ENCODE data around the gene ERI3. TPM values are rescaled to one million over a fixed set of nuclear protein-coding genes. Genes with fewer than 3 reads are reported as not detected.

Gene ERI3
- total RNA-seq, 1 experiment from 2014 or later, result 141 TPM

DNA sequence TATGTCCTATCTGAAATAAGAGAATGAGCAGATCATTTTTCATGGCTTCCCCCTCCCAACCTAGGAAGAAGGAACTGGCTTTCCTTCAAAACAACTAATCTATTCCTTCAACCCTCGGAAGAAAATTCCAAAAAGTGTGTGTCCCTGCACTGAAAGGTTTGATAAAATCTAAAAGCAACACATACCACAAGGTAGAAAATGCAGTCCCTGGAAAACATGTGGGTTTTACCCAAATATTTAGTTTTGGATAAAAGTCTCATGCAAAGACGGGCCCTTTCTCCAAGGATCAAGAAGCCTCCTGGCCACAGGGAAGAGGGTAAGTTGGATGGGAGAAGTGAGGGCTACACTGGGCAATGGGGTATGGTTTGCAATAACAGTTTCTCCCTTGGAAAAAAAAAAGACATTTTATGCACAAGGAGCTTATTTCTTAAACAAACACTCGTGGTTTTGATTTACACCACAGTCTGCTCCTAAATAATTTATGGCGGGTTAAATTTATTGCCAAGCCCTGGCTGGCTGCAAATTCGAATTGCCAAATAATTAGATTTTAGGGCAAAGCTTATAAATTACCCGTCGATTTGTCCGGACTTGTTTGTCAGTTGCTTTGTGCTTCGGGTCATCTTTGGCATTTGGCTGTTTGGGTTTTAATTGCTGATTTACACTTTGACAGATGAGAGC, 28.9 kb downstream of the ERI3 start:
- in situ Hi-C loops (cut with HindIII; ENCODE audit: low pct_unique_long_range_greater_than_20kb, low sequenced_read_pairs), result no loop called here
- peak; percentile 8 for DNase-seq (ENCODE audit: low read depth)

DNA sequence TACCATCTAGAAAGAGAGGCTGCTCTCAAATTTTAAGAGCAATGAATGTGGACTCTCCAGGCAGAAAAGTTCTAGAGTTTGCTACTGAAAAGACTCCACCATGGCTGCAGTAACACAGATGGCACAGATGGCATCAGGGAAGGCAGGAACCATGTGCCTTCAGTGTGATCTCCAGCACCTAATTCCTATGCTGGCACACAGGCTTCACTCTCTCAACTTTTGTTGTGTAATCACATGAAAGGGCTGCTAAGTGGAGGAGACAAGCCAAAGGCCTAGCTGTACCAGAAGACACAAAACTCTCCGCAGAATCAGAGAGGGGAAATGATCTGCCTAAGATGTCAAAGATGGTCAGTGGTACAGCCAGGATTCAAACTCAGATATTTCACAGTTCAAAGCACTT, 31.1 kb downstream of the ERI3 start:
- DNase-seq (ENCODE audit: low read depth), result no peak
- in situ Hi-C loops (cut with HindIII; ENCODE audit: low pct_unique_long_range_greater_than_20kb, low sequenced_read_pairs), result no loop called here

GRCh38 chr1:44322367-44322766, 32.7 kb downstream of the ERI3 start:
- no peak for DNase-seq (ENCODE audit: low read depth)
- in situ Hi-C loops (cut with HindIII; ENCODE audit: low pct_unique_long_range_greater_than_20kb, low sequenced_read_pairs), result no loop called here

GRCh38 chr1:44321466-44321865, 33.6 kb downstream of the ERI3 start:
- DNase-seq (ENCODE audit: low read depth), result no peak
- in situ Hi-C loops (cut with HindIII; ENCODE audit: low pct_unique_long_range_greater_than_20kb, low sequenced_read_pairs), result no loop called here

DNA sequence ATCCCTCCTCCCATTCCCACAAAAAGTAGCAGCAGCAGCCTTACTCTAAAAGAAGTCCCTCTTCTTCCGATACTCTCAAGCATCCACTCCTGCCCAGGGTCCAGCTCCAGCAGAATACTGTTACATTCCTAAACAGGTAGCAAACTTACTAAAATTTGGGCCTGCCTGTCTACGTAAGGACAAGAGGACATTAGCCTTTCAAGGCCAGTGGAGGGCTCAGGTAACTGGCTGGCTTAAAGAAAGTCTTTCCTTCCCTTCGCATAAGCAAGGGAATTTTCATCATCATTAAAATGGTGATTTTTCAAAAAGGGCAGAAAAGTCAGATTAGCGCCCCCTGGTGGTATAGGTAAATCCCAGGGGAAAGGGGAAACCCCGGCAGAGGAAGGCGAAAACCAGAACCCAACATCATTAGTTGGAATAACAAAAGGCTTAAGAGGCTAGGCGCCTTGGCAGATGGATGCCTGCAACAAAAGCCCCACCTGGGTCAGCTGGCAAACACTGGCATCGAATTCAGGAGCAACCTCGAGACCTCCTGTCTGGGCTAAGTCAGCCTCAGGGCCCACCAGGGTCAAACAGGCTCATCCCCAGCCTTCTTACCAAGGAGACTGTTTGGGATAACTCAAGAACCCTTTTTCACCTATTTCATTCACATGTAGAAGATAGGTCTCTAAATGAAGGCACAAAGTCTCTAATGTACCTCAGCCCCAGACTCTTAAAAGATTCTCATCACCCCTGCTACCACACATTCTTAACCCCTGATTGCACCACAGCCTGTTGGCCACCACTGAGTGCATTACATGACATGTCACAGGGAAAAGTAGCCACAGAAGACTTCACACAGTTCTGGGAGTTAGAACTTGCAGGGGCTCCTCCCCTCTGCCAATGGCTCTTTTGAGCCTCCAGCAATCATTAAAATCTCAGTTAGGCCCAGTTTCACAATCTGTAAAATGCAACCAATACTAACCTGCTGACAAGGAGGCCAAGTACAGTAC, 36.7 kb downstream of the ERI3 start:
- in situ Hi-C loops (cut with HindIII; ENCODE audit: low pct_unique_long_range_greater_than_20kb, low sequenced_read_pairs), result no loop called here
- DNase-seq (ENCODE audit: low read depth), result peak; percentile 40

DNA sequence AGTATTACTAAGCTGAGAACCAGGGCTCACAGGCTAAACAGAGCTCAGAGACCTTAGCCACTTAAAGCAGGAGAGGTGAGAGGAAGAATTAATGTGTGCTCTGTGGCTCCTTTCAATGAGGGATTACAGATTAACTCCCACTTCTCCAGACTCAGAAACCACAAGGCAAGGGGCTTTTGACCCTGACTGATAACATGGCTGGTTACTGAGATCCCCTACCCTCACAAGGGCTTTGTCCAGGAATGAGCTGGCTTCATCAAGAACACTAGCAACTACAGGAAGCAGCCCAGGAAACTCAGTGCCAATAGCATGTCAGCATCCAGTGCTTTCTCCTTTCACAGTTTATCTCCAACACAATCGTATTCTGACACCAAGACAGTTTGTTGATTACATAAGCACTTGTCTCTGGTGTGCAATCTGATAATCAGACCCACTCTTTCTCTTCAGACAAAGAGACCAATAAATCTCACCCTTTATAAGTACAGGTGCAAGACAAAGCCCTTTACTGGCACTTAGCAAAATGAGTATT, 38.8 kb downstream of the ERI3 start:
- in situ Hi-C loops (cut with HindIII; ENCODE audit: low pct_unique_long_range_greater_than_20kb, low sequenced_read_pairs), result no loop called here
- no peak for DNase-seq (ENCODE audit: low read depth)

DNA sequence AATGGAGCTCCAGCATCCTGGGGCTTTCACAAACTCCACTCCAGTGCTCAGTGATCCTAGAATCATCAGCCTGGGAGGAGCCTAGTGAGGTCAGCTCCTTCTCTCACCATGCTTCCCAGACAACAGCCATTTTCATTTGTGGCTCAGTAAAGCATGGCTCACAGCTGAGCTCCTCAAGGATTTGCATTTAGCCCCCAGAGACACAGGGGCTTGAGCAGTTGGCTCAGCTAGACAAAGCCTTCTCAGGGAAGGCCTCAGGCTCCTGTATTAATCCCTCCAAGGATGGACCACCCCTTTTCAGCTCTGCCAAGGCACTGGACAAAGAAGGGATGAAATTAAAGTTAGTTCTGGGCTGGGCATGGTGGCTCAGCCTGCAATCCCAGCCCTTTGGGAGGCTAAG, 39.5 kb downstream of the ERI3 start:
- in situ Hi-C loops (cut with HindIII; ENCODE audit: low pct_unique_long_range_greater_than_20kb, low sequenced_read_pairs), result no loop called here
- DNase-seq (ENCODE audit: low read depth), result no peak

- DNase-seq (ENCODE audit: low read depth), result no peak
- in situ Hi-C loops (cut with HindIII; ENCODE audit: low pct_unique_long_range_greater_than_20kb, low sequenced_read_pairs), result no loop called here
Observed at GRCh38 chr1:44314452-44314851, 40.6 kb downstream of the ERI3 start.

DNA sequence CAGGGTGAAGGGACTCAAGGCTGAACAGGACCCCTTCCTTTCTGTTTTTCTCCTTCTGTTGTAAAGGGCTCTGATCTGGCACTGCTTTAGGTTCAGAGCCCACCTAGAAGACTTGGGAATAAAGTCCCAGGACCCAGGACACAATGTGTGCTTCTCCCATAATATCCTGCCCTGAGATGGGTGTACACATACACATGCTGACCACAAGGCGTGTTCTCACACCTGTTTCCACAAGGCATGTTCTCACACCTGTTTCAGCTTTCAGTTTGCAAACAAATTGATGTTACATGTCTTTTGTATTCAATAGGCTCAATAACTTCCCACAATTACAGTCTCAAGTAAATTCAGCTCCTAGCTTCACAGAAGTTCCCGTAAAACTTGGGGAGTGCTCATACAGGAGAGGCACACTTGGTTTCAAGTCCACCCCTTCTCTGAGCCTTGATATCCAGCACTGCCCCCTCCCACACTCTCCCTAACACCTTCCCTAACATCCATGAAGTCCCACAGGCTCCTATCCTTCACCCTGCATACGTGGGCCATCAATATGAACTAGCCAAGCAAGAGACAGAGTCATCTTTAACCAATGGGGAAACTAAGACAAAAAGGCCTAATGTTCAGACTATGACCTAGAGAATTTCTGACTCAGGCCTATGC, 41.7 kb downstream of the ERI3 start:
- no peak for DNase-seq (ENCODE audit: low read depth)
- in situ Hi-C loops (cut with HindIII; ENCODE audit: low pct_unique_long_range_greater_than_20kb, low sequenced_read_pairs), result no loop called here

DNA sequence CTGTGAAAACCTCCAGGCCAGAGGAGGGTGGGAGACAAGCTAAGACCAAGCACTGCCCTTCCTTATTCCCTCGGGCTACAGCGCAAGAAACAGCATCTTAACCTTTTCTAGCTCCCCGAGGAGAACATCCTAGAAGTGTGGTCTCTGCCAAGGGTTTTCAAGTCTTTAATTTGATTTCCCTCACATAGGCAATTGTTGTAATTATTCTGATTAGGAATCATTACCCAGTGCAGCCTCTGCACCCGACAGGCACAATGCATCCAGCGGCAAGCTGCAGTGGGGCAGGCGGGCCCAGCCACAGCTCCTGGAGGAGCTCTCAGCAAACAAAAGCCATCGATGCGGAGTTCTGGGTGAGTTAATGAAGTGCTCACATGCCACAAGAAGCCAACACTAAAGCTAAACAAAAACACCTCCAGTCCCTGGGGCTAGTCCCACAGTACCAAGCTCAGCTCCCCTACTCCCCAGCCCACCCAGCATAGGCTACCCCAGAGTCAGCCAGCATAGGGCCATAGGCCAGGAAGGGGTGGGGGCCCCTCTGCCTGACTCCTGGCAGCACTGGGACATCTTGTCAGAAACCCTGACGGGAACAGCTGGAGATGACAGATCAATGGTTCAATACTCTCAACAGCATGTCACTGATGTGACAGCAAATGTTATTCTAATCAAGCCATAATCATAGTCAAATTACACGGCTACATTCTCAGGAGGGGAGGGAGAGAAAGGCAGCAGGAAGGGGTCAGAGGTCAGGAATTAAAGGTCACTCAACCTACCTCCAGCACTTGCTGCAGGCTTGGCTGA, 42.5 kb downstream of the ERI3 start:
- in situ Hi-C loops (cut with HindIII; ENCODE audit: low pct_unique_long_range_greater_than_20kb, low sequenced_read_pairs), result no loop called here
- no peak for DNase-seq (ENCODE audit: low read depth)

- in situ Hi-C loops (cut with HindIII; ENCODE audit: low pct_unique_long_range_greater_than_20kb, low sequenced_read_pairs), result no loop called here
- DNase-seq (ENCODE audit: low read depth), result no peak
Observed at GRCh38 chr1:44310006-44310405, 45.1 kb downstream of the ERI3 start.

DNA sequence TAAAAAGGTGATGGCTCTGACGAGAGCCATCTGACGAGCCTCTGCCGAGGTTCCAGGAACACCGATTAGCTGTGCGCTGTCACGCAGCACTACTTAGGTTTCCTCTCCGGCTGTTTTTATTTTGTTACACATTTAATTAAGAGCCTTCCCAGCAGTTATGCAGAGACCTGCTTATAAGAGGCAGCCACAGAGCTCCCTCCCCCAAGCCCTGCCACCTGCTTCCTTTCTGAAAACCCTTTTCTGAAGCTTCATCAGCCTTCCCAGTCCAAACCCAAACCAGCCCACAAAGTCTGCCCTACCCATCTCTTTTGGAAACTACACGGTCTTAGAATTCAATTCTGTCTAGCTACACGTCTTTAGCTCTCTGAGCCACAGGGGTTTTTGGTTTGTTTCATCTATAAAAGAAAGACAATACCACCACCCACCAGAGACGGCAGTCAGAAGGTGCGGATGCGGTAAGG, 49.1 kb downstream of the ERI3 start:
- no peak for DNase-seq (ENCODE audit: low read depth)
- in situ Hi-C loops (cut with HindIII; ENCODE audit: low pct_unique_long_range_greater_than_20kb, low sequenced_read_pairs), result no loop called here

GRCh38 chr1:44303532-44303931, 51.5 kb downstream of the ERI3 start:
- no peak for DNase-seq (ENCODE audit: low read depth)

GRCh38 chr1:44302541-44302940, 52.5 kb downstream of the ERI3 start:
- no peak for DNase-seq (ENCODE audit: low read depth)
- in situ Hi-C loops (cut with HindIII; ENCODE audit: low pct_unique_long_range_greater_than_20kb, low sequenced_read_pairs), result no loop called here

More at GRCh38 chr1:44303532-44303931, 51.5 kb downstream of the ERI3 start:
- in situ Hi-C loops (cut with HindIII; ENCODE audit: low pct_unique_long_range_greater_than_20kb, low sequenced_read_pairs), result no loop called here

GRCh38 chr1:44301442-44301841, 53.6 kb downstream of the ERI3 start:
- DNase-seq (ENCODE audit: low read depth), result no peak
- in situ Hi-C loops (cut with HindIII; ENCODE audit: low pct_unique_long_range_greater_than_20kb, low sequenced_read_pairs), result no loop called here

- DNase-seq (ENCODE audit: low read depth), result no peak
- in situ Hi-C loops (cut with HindIII; ENCODE audit: low pct_unique_long_range_greater_than_20kb, low sequenced_read_pairs), result no loop called here
Observed at GRCh38 chr1:44300852-44301251, 54.2 kb downstream of the ERI3 start.

DNA sequence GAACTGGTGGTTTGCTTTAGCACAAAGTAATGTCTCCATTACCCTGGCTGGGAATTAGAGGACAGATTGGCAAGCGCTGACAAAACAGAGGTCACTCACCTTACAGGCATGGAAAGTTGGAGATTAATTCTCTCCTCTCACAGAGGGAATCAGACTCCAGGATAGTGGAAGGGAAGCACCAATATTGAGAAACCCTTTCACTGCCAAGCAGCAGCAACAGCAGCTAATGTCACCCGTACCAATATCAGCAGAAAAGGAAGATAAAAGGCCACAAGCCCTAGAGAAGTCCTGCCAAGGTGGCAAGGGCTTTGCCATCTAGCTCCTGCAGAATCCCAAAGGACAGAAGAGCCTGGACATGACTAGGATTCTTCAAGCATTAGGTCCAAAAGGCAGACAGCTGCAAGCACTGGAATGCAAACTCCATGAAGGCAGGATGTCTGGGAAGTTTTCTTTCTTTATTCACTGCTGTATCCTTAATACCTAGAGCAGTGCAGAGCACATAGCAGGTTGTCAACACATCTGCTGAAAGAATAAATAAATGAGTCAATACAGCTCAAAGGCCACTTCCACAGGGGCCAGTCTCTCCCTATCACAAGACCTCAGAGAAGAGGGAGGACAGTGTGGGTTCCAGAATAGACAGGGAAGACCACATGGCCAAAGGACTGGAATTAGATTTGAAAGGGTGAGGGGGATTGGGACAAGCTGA, 57.2 kb downstream of the ERI3 start:
- in situ Hi-C loops (cut with HindIII; ENCODE audit: low pct_unique_long_range_greater_than_20kb, low sequenced_read_pairs), result no loop called here
- DNase-seq (ENCODE audit: low read depth), result no peak

All from Caki2 (cell line).